HCT116 (cell line): ENCODE measurements around the gene LRRFIP1.

Experiments used
- CEBPB ChIP-seq: IDR thresholded peaks from 2 replicates; pipeline ENCODE4 v1.6.1; 2012; ENCODE audit warnings: low read depth
- CTCF ChIP-seq, 3 experiments: fragments of 200-600 bp in 1 of 3; sonication (generic) in 1 of 3; IDR thresholded peaks in 2 of 3; conservative IDR thresholded peaks in 1 of 3; 2 replicates each; pipeline ENCODE4 v1.5.1; 2012 to 2017; ENCODE audit warnings: low read depth in 2 of 3, low read length in 2 of 3, antibody characterized with exemption in 1 of 3, borderline replicate concordance in 1 of 3, control low read depth in 1 of 3, mild to moderate bottlenecking in 1 of 3, mixed read lengths in 1 of 3, mixed run types in 1 of 3, moderate library complexity in 1 of 3; ENCODE audit not compliant: insufficient read depth in 1 of 3
- EZH2 ChIP-seq: fragments of 200-600 bp; sonication (generic); IDR thresholded peaks from 2 replicates; pipeline ENCODE4 v1.6.1; 2017; ENCODE audit warnings: antibody characterized with exemption, mixed run types
- EZH2phosphoT487 ChIP-seq: fragments of 200-600 bp; IDR thresholded peaks from 2 replicates; pipeline ENCODE4 v1.6.1; 2018; ENCODE audit warnings: antibody characterized with exemption, borderline replicate concordance
- POLR2A ChIP-seq: IDR thresholded peaks from 2 replicates; pipeline ENCODE4 v1.7.0; 2011; ENCODE audit warnings: borderline replicate concordance; ENCODE audit not compliant: insufficient read depth, insufficient read length; ENCODE audit errors: extremely low read depth

- TF ChIP-seq CTCF (IDR thresholded peaks at IDR 0.05 in 2 of 3, conservative IDR thresholded peaks at IDR 0.05 in 1 of 3; ENCODE audit: borderline replicate concordance in 1 of 3, insufficient read depth in 1 of 3, low read depth in 2 of 3, low read length in 2 of 3) (no peak), EZH2phosphoT487 (no peak), EZH2 (no peak), POLR2A (no peak), CEBPB (no peak)
Measured at GRCh38 chr2:237627441-237628246, at the start of gene LRRFIP1.
